ENCODE data around the gene KLK3.
"Not testable (repeated sequence)": the region's sequence is repeated elsewhere in the genome, so short reads cannot be mapped to it uniquely, and the experiment has no call there.

KLK3 gene

GRCh38 chr19:50870417-50871089 lies 15.8 kb downstream of the KLK3 start:
- DNase-seq = no peak

DNA sequence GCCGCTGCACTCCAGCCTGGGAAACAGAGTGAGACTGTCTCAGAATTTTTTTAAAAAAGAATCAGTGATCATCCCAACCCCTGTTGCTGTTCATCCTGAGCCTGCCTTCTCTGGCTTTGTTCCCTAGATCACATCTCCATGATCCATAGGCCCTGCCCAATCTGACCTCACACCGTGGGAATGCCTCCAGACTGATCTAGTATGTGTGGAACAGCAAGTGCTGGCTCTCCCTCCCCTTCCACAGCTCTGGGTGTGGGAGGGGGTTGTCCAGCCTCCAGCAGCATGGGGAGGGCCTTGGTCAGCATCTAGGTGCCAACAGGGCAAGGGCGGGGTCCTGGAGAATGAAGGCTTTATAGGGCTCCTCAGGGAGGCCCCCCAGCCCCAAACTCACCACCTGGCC lies 18.3 kb downstream of the KLK3 start, which contains the start of gene KLK2:
Gene KLK2, plus strand, starts transcription at position 384 of the 400 bp plus-strand sequence. CDS start 35 bp downstream, outside the sequence.
- DNase-seq = no peak

- no peak for DNase-seq
Measured at GRCh38 chr19:50874211-50874610, 19.5 kb downstream of the KLK3 start.

DNA sequence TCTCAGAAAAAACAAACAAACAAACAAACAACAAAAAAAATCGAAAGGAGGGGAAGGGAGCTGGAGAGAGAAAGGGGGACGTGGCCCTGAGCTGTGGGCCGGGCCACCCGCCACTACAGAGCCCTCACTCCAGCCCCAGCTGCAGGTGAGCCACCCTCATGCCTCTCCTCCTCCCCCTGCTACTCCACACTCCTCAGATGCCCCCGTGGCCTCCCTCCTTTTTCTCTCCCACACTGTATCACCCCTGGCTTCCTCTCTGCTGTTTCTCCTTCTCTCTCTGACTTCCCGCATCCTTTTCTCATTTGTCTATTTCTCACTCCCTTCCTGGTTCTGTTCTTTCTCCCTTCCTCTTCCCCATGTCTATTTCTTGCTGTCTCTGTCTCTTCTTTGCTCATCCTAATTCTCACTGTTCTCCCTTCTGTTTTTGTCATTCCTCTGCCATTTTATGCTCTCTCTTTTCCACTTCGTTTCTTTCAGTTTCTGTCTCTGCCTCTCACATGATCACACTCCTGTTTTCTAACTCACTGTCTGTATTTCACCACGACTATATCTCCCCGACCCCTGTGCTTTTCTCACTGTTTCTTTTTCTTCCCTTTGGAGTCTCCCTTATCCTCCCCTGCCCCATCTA lies 21.2 kb downstream of the KLK3 start:
- DNase-seq = no peak

DNA sequence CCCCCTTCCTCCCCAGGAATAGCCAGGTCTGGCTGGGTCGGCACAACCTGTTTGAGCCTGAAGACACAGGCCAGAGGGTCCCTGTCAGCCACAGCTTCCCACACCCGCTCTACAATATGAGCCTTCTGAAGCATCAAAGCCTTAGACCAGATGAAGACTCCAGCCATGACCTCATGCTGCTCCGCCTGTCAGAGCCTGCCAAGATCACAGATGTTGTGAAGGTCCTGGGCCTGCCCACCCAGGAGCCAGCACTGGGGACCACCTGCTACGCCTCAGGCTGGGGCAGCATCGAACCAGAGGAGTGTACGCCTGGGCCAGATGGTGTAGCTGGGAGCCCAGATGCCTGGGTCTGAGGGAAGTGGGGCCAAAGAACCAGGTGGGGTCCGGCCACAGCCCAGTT lies 21.7 kb downstream of the KLK3 start:
- no peak for DNase-seq

DNA sequence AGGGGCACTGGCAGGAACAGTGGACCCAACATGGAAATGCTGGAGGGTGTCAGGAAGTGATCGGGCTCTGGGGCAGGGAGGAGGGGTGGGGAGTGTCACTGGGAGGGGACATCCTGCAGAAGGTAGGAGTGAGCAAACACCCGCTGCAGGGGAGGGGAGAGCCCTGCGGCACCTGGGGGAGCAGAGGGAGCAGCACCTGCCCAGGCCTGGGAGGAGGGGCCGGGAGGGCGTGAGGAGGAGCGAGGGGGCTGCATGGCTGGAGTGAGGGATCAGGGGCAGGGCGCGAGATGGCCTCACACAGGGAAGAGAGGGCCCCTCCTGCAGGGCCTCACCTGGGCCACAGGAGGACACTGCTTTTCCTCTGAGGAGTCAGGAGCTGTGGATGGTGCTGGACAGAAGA lies 22.6 kb downstream of the KLK3 start:
- no peak for DNase-seq

DNA sequence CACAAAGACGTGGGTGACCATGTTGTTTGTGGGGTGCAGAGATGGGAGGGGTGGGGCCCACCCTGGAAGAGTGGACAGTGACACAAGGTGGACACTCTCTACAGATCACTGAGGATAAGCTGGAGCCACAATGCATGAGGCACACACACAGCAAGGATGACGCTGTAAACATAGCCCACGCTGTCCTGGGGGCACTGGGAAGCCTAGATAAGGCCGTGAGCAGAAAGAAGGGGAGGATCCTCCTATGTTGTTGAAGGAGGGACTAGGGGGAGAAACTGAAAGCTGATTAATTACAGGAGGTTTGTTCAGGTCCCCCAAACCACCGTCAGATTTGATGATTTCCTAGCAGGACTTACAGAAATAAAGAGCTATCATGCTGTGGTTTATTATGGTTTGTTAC lies 24.1 kb downstream of the KLK3 start:
- DNase-seq = no peak

DNA sequence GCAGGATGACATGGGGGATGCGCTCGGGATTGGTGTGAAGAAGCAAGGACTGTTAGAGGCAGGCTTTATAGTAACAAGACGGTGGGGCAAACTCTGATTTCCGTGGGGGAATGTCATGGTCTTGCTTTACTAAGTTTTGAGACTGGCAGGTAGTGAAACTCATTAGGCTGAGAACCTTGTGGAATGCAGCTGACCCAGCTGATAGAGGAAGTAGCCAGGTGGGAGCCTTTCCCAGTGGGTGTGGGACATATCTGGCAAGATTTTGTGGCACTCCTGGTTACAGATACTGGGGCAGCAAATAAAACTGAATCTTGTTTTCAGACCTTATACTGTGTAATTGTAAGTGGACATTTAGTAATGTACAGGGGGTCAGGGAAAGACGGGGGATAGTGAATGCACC lies 25.5 kb downstream of the KLK3 start:
- no peak for DNase-seq

DNA sequence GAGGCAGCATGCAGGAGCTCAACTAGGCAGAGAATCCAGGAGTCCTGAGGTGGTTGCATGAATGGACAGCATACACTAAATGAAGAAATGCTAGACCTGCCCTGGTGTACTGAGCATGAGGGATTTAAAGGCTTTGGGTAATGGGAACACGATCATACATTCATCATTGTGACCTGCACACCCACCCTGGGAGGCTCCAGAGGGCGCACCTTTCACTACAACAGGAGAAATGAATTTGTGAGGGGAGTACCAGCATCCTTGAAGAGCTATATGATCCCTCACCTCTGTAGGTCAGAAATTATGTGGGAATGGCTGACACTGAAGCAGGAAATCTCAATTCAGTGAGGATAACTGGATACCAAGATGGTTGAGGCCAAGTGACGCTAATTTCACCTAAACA lies 27.5 kb downstream of the KLK3 start:
- DNase-seq = no peak

DNA sequence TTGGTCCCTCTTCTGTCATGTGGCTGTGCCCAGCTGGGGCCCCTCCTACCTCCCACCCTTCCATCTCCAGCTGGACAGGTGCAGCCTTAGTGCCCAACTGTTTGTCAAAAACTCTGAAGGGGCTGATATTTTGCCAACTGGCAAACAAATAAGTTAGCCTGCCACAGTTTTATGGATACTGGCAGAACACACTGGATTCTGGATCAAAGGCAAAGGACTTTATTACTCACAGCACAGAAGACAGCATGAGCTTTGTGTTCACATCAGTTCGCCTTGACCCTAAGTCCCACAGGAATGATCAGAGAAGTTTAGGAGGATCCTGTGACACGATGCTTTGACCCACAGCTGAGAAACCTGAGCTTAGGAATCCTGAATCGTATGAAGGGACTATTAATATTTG lies 34.9 kb downstream of the KLK3 start:
- DNase-seq = no peak

- DNase-seq = no peak
Measured at GRCh38 chr19:50890422-50891252, 35.9 kb downstream of the KLK3 start.

DNA sequence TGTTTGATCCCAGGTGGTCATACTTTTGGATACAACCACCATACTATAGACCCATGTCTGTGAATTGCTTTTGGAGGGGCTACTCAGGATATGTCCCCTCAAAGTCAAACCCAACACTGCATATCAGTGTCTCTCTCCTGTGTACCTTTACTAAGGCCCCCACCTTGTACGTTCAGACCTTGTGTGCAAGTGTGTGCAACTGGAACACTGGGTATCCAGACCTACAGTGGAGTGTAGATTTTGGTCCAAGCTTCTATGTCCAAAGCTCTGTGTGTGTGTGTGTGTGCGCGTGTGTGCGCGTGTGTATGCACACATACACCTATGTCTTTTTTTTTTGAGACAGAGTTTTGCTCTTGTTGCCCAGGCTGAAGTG lies 36.5 kb downstream of the KLK3 start:
- no peak for DNase-seq

- DNase-seq = no peak
Measured at GRCh38 chr19:50893047-50893736, 38.5 kb downstream of the KLK3 start.

- DNase-seq = no peak
Measured at GRCh38 chr19:50894478-50895356, 40.0 kb downstream of the KLK3 start.

DNA sequence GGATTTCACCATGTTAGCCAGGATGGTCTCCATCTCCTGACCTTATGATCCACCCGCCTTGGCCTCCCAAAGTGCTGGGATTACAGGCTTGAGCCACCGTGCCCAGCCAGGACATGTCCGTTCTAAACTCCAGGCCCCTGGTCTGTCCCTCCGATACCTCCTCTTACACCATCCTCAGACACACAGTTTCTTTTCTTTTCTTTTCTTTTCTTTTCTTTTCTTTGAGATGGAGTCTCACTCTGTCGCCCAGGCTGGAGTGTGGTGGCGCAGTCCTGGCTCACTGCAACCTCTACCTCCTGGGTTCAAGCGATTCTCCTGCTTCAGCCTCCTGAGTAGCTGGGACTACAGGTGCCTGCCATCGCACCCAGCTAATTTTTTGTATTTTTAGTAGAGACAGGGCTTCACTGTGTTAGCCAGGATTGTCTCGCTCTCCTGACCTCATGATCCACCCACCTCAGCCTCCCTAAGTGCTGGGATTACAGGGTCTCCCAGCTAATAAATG lies 41.4 kb downstream of the KLK3 start:
- DNase-seq = not testable (repeated sequence)

DNA sequence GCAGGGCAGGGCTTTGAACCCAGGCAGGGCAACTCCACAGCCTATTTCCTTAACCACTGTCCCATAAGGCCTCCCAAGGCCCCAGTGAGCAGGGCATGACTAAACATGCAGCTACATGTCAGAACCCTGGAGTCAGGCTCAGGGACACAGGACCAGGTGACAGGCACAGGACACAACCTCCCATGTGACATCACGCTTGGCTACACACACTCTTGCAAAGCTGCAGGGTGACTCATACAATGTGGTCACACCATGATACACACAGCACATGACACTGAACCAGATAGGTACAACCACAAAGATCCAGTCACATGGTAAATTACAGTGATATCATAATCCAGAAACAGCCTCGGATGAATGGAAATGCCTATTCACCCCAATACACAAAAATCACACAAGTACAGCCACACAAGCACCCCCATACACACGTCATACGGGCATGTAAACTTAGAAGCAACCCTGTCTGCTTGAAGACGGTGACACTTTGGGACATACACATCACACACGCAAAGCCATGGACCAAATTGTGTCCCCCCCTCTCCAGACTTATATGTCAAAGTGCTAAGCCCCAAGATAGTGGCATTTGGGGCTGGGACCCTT lies 42.0 kb downstream of the KLK3 start:
- DNase-seq = no peak

GRCh38 chr19:50897191-50897607 lies 42.5 kb downstream of the KLK3 start:
- DNase-seq = no peak

- DNase-seq = no peak
Measured at GRCh38 chr19:50897612-50898011, 42.9 kb downstream of the KLK3 start.

DNA sequence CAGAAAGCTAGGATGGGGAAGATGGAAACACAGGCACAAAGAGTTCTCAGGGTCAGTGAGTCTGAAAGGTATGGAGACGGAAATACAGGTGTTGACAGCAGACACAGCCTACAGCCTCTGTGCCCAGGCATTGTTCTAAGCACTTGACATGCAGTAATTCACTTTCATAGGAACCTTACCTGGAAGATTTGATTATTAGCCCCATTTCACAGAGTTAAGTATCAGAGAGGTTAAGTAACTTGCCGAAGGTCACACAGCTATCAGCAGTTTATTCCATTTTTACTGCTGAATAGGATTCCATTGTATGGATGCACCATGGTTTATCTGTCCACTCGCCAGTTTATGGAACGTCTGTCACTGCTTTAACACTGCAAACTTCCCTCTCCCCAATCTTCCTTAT lies 43.3 kb downstream of the KLK3 start:
- DNase-seq = no peak

DNA sequence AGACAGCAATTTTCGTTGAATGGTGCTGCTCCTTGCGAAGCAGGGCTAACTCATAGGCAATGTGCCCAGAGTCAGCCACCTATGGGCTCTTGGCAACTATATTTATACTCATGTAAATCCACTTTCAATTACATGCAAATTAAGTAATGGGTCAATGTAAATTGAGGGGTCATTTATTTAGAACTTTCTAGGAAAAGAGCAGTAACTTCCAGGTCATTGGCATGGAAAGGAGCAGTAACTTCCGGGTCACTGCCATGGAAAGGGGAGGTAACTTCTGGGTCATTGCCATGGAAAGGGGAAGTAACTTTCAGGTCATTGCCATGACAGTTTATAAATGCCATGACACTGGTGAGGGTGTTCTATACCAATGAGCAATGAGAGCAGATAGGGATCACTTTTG lies 44.9 kb downstream of the KLK3 start:
- no peak for DNase-seq

DNA sequence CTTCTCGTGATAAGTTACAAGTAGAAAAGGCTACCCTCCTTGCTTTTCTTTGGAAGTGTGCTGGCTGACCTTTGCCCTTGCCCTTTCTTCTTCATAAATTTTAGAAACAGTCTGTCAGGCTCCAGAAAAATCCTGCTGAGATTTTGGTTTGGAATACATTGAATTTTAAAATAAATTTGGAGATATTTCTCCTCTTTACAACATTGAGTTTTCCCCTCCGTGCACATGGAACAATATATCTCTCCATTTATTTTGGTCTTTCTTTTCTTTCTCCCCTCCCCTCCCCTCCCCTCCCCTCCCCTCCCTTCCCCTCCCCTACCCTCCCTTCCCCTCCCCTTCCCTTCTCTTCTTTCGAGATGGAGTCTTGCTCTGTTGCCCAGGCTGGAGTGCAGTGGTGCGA lies 47.9 kb downstream of the KLK3 start:
- no peak for DNase-seq

DNA sequence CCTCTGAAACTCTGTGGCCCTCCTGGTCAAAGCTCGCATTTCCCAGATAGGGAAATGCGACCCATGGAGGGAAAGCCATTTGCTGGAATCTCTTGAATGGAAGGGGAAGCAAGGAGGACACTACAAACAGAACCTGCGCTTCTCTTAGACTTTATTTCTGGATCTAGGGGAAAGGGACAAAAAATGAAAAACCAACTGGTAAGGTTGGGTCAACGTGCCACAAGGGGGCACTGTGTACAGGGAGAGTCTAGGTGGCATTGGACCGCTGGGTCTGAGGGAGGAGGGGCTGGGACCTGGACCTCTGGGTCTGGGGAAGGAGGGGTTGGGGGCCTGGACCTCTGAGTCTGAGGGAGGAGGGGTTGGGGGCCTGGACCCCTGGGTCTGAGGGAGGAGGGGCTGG lies 51.5 kb downstream of the KLK3 start:
- no peak for DNase-seq
